ENCODE data around the gene FMN1.

GRCh38 chr15:33204926-33205325 is 10.4 kb upstream of the FMN1 start:
- TF ChIP-seq TCF12 (IDR thresholded peaks at IDR 0.05; ENCODE audit: low read depth) = no peak
- TF ChIP-seq TAF1 (IDR thresholded peaks at IDR 0.05; ENCODE audit: low read depth) = no peak

All from Ishikawa (cell line).